Left renal pelvis (tissue), 4 donors: ENCODE results near the gene GZMM. TPM values are rescaled to one million over a fixed set of nuclear protein-coding genes. Genes with fewer than 3 reads are reported as not detected.
"Not testable (repeated sequence)": the region's sequence is repeated elsewhere in the genome, so short reads cannot be mapped to it uniquely, and the experiment has no call there.

Experiments used
- DNase-seq, 4 donors: peaks; one replicate each; pipeline ENCODE4 v3.0.0-alpha.2; 2013; ENCODE audit warnings: low read depth in 4 of 4, low spot score in 3 of 4
- polyA plus RNA-seq, 4 donors: library from polyadenylated mRNA; unstranded; fragments of 120-200 nt; gene quantifications; one replicate each; pipeline ENCODE4 v1.2.1, GENCODE V29; 2013; ENCODE audit not compliant: insufficient read length in 4 of 4

The GZMM gene
- polyA plus RNA-seq, 4 donors, result 0.23 to 0.94 (median 0.37) TPM; not detected in 1

GRCh38 chr19:580274-580835 lies 36.5 kb downstream of the GZMM start:
- DNase-seq, result no peak

DNA sequence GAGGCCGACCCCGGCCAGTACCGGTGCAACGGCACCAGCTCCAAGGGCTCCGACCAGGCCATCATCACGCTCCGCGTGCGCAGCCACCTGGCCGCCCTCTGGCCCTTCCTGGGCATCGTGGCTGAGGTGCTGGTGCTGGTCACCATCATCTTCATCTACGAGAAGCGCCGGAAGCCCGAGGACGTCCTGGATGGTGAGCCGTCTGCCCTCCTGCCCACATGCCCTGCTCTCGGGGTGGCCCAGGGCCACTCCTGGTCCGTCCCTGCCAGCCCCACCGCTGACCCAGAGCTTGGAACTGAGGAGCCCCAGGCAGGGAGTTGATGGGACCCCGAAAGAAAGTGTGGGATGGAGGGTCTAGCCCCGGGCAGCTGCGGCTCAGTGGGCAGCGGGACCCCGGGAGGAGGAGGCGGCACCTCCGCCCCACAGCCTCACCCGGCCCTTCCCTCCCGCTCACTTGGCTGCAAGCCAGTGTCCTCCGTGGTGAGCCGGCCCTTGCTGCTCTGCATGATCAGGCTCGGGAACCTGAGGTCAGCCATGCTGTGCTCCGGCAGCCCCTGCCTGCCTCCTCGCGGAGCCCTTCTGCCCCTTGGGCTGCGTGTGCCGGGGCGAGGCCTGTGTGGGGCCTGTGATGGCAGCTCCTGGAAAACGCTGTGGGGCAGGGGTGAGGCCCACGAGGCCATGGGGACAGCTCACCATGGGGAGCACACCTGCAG lies 37.7 kb downstream of the GZMM start:
- DNase-seq, result no peak

DNA sequence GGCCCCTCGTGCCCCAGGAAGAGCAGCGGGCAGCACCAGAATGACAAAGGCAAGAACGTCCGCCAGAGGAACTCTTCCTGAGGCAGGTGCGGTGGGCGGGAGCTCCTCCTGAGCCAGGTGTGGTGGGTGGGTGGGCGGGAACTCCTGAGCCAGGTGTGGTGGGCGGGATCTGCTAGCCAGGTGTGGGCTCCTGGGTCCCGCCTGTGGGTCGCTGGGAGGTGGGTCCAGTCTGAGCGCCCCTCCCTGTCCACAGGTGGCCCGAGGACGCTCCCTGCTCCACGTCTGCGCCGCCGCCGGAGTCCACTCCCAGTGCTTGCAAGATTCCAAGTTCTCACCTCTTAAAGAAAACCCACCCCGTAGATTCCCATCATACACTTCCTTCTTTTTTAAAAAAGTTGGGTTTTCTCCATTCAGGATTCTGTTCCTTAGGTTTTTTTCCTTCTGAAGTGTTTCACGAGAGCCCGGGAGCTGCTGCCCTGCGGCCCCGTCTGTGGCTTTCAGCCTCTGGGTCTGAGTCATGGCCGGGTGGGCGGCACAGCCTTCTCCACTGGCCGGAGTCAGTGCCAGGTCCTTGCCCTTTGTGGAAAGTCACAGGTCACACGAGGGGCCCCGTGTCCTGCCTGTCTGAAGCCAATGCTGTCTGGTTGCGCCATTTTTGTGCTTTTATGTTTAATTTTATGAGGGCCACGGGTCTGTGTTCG lies 38.8 kb downstream of the GZMM start:
- DNase-seq, result no peak

GRCh38 chr19:583198-583967 lies 39.5 kb downstream of the GZMM start:
- DNase-seq, result no peak

GRCh38 chr19:583968-584239 lies 40.1 kb downstream of the GZMM start:
- DNase-seq, result no peak

GRCh38 chr19:584240-585001 lies 40.6 kb downstream of the GZMM start:
- DNase-seq, result no peak

- not testable (repeated sequence) for DNase-seq
These were observed 41.3 kb downstream of the GZMM start for GRCh38 chr19:585146-585545.

- DNase-seq, result no peak
These were observed 41.8 kb downstream of the GZMM start for GRCh38 chr19:585551-586110.

DNA sequence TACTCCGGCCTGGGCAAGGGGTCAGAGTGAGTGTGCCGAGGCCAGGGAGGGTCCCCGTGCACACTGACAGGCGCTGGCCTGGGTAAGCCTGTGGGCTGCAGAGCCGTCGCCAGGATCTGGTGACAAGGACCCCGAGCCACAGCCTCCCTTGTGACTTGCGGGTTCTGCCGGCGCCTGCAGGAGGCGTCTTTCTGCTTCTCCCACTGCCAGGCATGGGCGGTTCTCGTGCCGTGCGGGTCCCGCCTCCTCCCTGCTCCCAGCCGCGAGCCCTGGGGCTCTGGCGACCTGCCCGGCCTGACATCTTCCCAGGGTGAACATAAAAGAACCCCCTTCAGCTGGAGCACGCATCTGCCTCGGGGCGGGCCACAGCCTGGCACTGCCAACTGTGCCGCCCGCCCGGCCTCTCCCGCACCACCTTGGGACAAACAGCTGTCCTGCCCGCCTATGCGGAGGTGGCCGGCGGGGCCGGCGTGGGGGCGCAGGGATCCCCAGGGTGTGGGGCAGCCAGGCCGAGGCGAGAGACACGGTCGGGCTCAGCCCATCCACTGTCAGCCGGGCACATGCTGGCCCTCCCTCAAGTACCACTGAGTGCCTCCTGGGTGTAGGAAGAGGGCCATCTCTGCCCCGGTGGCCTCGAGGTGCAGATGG lies 44.4 kb downstream of the GZMM start:
- DNase-seq, result no peak

DNA sequence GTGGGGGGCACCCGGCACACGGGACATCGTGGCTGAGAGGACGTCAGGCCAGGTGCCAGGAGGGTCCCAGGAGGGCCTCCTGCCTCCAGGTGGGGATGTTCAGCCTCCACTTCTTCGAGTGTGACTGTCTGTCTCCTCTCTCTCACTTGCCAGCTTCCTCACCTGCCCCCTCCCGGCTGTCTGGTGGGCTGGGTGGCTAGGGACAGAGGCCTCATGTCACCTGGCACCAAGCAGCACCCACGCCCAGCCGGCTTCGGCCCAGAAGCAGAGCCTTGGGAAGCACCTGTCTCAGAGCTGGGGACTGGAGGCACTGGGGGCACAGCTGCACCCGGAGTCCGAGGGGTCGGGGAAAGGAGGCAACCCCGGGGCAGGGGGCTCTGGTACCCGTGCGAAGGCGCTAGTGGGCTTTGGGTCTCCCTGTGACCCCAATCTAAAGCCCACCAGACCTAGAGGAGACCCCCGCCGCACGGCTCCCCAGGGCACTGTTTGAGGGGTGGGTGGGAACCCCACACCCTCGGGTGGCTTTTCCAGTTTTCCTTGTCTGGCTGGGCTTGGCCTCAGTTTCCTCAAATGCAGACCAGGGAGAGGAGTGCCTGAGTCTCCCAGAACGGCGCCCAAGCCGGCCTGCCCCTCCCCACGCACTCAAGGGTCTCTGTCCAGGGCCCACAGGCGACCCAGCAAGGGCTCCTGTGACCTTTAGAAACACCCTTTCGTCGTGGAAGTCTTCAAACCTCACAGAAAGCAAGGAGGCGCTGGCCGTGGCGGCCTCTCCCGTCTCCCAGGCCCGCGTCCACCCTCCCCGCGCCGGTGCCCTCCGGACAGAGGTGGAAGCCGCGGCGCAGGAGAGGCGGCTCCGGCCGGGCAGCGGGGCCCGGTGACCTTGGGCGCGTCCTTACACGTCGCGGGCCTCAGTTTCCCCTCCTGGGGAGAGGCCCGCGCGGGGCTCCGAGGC lies 45.2 kb downstream of the GZMM start:
- DNase-seq, result no peak

- no peak for DNase-seq
These were observed 46.0 kb downstream of the GZMM start, which contains the start of gene HCN2 for GRCh38 chr19:589693-590395. Gene HCN2 (plus strand): TSS chr19:589881. CDS start chr19:589946, 65 bp downstream.

DNA sequence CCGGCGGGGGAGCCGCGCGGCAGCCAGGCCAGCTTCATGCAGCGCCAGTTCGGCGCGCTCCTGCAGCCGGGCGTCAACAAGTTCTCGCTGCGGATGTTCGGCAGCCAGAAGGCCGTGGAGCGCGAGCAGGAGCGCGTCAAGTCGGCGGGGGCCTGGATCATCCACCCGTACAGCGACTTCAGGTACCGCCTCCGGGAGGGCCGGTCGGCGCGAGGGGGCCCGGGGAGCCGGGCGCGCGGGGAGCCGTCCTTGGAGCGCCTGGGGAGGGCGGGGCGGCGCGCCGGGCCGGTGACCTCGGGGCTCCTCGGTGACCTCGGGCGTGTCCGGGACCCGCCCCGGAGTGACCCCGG lies 46.5 kb downstream of the GZMM start:
- DNase-seq, result no peak

DNA sequence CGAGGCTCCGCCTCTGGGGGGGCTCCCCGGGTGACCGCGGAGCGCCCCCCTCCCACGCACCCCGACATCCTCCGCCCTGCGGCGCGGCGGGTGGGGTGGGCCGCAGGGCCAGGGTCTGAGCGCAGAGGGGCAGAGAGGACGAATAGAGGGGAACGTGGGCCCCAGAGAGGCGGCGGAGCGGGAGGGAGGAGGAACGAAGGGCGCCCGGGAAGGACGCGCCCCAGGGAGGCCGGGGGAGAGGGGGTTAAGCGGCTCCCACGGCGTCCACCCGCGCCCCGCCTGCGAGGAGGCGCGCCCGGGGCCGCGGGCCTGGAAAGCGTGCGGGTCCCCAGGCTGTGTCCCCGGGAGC lies 46.9 kb downstream of the GZMM start:
- no peak for DNase-seq

- DNase-seq, result no peak
These were observed 47.5 kb downstream of the GZMM start for GRCh38 chr19:591099-591958.

- no peak for DNase-seq
These were observed 48.2 kb downstream of the GZMM start for GRCh38 chr19:592101-592500.

DNA sequence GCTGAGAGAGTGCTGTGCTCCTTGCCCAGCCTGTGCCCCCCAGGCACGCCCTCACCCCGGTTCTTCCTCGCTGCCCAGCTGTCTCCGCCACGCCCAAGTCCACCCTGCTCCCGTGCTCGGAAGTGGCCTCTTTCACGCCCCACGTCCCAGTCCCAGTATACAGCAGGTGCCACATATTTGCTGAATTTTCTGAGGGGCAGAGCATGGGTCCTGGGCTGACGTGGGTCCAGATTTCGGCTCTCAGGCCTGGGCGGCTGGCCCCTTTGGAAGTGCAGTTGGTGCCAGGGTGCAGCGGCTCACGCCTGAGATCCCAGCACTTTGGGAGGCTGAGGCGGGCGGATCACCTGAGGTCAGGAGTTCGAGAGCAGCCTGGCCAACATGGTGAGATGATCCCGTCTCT lies 49.2 kb downstream of the GZMM start:
- no peak for DNase-seq

DNA sequence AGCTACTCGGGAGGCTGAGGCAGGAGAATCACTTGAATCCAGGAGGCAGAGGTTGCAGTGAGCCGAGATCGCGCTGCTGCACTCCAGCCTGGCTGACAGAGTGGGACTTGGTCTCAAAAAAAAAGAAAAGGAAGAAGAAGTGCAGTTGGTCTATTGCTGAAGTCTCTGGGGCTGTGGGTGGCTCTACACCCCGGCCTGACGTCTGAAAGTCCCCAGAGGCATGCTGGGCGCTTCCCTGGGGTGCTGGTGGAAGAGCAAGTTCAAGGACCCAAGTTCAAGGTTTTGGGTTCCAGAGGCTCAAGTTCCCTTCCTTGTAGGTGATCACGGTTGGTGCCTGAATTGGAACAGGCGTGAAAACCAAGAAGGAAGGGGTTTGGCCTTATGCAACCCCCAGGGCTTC lies 49.7 kb downstream of the GZMM start:
- DNase-seq, result no peak
